K562 (cell line): Measurements from ENCODE around the gene DRD1. TPM values are rescaled to one million over a fixed set of nuclear protein-coding genes. Genes with fewer than 3 reads are reported as not detected.

Source experiments
- ATAC-seq: fragments of 200-7000 bp; cut with Tn5 transposase; 3 replicates; pipeline ENCODE4 v1.9.1; 2020; ENCODE audit warnings: moderate library complexity
- BruUV-seq: library from RNA; stranded (reverse); fragments of 400-500 nt; replicated peaks from 2 replicates; lab custom pipeline; 2021; lab: Mats Ljungman, UMichigan
- CTCF ChIA-PET: fragments of 300-600 bp; formaldehyde crosslinking; extraction: SDS; loops from one replicate; lab custom pipeline; 2021; ENCODE audit warnings: low intra/inter-chr PET ratio; lab: Yijun Ruan, JAX
- POLR2A ChIA-PET: fragments of 300-600, 350-650 bp; sonication (Branson Sonifier 250); formaldehyde crosslinking; extraction: SDS; loops from one replicate; lab custom pipeline; 2021; ENCODE audit warnings: antibody characterized with exemption, inconsistent platforms; lab: Yijun Ruan, JAX
- DNase-seq, 4 experiments: peaks; one replicate each; pipeline versions ENCODE4 v3.0.0 to v3.0.0-alpha.2; 2011 to 2018; ENCODE audit warnings: low spot score in 3 of 4, mixed read lengths in 3 of 4; ENCODE audit errors: extremely low read depth in 1 of 4
- FAIRE-seq: peaks from 2 replicates; lab custom pipeline; 2011; peaks lifted over from hg19 to GRCh38; lab: Jason Lieb, UNC
- H2AFZ ChIP-seq: 2 replicates; pipeline ENCODE4 v1.6.0; 2011; ENCODE audit warnings: low read depth, low read length, control low read depth, inconsistent platforms
- H3K27ac ChIP-seq: fragments of 200-600 bp; 3 replicates; pipeline ENCODE4 v1.8.0; 2011; ENCODE audit warnings: low read depth, mild to moderate bottlenecking, control low read depth, inconsistent platforms, low read length, moderate library complexity, mixed read lengths; ENCODE audit errors: extremely low read depth
- H3K27me3 ChIP-seq, 2 experiments: fragments of 300-600 bp in 1 of 2; 2 replicates in 1 of 2; 3 replicates in 1 of 2; pipeline versions ENCODE4 v1.6.0 to v1.8.0; 2011; ENCODE audit warnings: inconsistent platforms in 2 of 2, low read length in 2 of 2, mild to moderate bottlenecking in 1 of 2, mixed read lengths in 1 of 2, moderate library complexity in 1 of 2; ENCODE audit not compliant: control insufficient read depth in 2 of 2, insufficient read depth in 2 of 2
- H3K36me3 ChIP-seq: fragments of 300-600 bp; 3 replicates; pipeline ENCODE4 v1.8.0; 2011; ENCODE audit warnings: mild to moderate bottlenecking, low read length, inconsistent platforms; ENCODE audit not compliant: control insufficient read depth, insufficient read depth
- H3K4me1 ChIP-seq, 2 experiments: fragments of 200-600 bp in 1 of 2; replicated peaks in 1 of 2; 2 replicates in 1 of 2; 3 replicates in 1 of 2; pipeline versions ENCODE4 v1.5.1 to v1.8.0; 2011; ENCODE audit warnings: inconsistent platforms in 2 of 2, low read length in 2 of 2, mild to moderate bottlenecking in 1 of 2, mixed read lengths in 1 of 2, moderate library complexity in 1 of 2; ENCODE audit not compliant: control insufficient read depth in 2 of 2, insufficient read depth in 2 of 2
- H3K4me2 ChIP-seq: 2 replicates; pipeline ENCODE4 v1.6.1; 2011; ENCODE audit warnings: low read length, control low read depth, inconsistent platforms, mixed read lengths; ENCODE audit not compliant: insufficient read depth
- H3K4me3 ChIP-seq: fragments of 200-600 bp; sonication (generic), shearing (Covaris generic); 2 replicates; pipeline ENCODE4 v1.5.1; 2016; ENCODE audit warnings: control low read depth, inconsistent platforms
- H3K79me2 ChIP-seq: fragments of 200-600 bp; 3 replicates; pipeline ENCODE4 v1.8.0; 2011; ENCODE audit warnings: low read length, inconsistent platforms; ENCODE audit not compliant: control insufficient read depth, insufficient read depth
- H3K9ac ChIP-seq, 2 experiments: 2 replicates each; pipeline versions ENCODE4 v1.6.0 to v1.6.1; 2011; ENCODE audit warnings: low read depth in 2 of 2, low read length in 2 of 2, control low read depth in 1 of 2, inconsistent platforms in 1 of 2, mild to moderate bottlenecking in 1 of 2, mixed read lengths in 1 of 2; ENCODE audit not compliant: insufficient read depth in 1 of 2
- H3K9me1 ChIP-seq: one replicate; pipeline ENCODE4 v1.6.0; 2011; ENCODE audit warnings: inconsistent platforms, mild to moderate bottlenecking, low read length, moderate library complexity; ENCODE audit not compliant: control insufficient read depth, insufficient read depth
- H3K9me3 ChIP-seq: replicated peaks from 2 replicates; pipeline ENCODE4 v1.5.1; 2011; ENCODE audit warnings: low read depth, low read length, inconsistent platforms; ENCODE audit not compliant: control insufficient read depth, insufficient read depth
- H4K20me1 ChIP-seq: replicated peaks from 2 replicates; pipeline ENCODE4 v1.6.1; 2011; ENCODE audit warnings: low read length, inconsistent platforms, mixed read lengths; ENCODE audit not compliant: control insufficient read depth, insufficient read depth
- ARHGAP35 ChIP-seq: fragments of 450-650 bp; IDR thresholded peaks from 2 replicates; pipeline ENCODE4 v1.6.1; 2018; ENCODE audit not compliant: partially characterized antibody
- ATF7 ChIP-seq: fragments of 450-650 bp; IDR thresholded peaks from 2 replicates; pipeline ENCODE4 v1.7.1; 2014; ENCODE audit warnings: mild to moderate bottlenecking, moderate library complexity
- HEY1 ChIP-seq: fragments of 250-450 bp; sonication (Bioruptor Pico); IDR thresholded peaks from 2 replicates; pipeline ENCODE4 v1.5.0; 2020; ENCODE audit warnings: mild to moderate bottlenecking, moderate library complexity, borderline replicate concordance
- HNRNPUL1 ChIP-seq: fragments of 200-400 bp; formaldehyde crosslinking; IDR thresholded peaks from 2 replicates; pipeline ENCODE4 v1.6.1; 2017; ENCODE audit warnings: low read length
- SP1 ChIP-seq: sonication (generic); formaldehyde crosslinking; IDR thresholded peaks from 2 replicates; pipeline ENCODE4 v1.8.1; 2022; ENCODE audit warnings: mild to moderate bottlenecking, missing genetic modification reagents
- SRSF9 ChIP-seq: fragments of 200-400 bp; formaldehyde crosslinking; IDR thresholded peaks from 2 replicates; pipeline ENCODE4 v1.6.1; 2017; ENCODE audit warnings: low read depth, low read length, borderline replicate concordance
- ZNF24 ChIP-seq: fragments of 450-650 bp; IDR thresholded peaks from 2 replicates; pipeline ENCODE4 v1.6.1; 2016
- ZNF76 ChIP-seq: fragments of 250-450 bp; sonication (Bioruptor Pico); IDR thresholded peaks from 2 replicates; pipeline ENCODE4 v1.4.0; 2020; ENCODE audit warnings: mild to moderate bottlenecking, moderate library complexity, borderline replicate concordance
- whole genome bisulfite sequencing: fragments of 100-300 bp; shearing (Covaris generic); methylation state at CpG from one replicate; pipeline ENCODE4 v1.1.6; 2016; ENCODE audit warnings: low coverage, mixed read lengths; ENCODE audit not compliant: insufficient coverage; ENCODE audit errors: missing lambda C conversion rate; 5-methylcytosine and 5-hydroxymethylcytosine counted together
- in situ Hi-C: fragments of 300-500 bp; cut with MboI; formaldehyde crosslinking; loops from 4 replicates; pipeline ENCODE4 v1.15.0; 2018; ENCODE audit warnings: inconsistent platforms, mixed read lengths
- intact Hi-C: fragments of 100-400 bp; cut with micrococcal nuclease; formaldehyde crosslinking; loops from 2 replicates; pipeline ENCODE4 v1.14.2; 2022
- polyA plus RNA-seq, 8 experiments: library from polyadenylated mRNA; depleted of rRNA in 4 of 8; stranded (reverse) in 5 of 8; unstranded in 3 of 8; fragments of >200 nt; fragmentation: Nextera tagmentation in 2 of 8; fragmentation: Illumina TruSeq in 1 of 8; extraction: Ambion mirVana in 2 of 8; extraction: Trizol in 1 of 8; gene quantifications; 2 replicates each; pipeline versions ENCODE4 v1.2.1 to v1.2.3, GENCODE V29; 2011 to 2014; ENCODE audit warnings: inconsistent platforms in 1 of 8, missing spikeins in 1 of 8
- total RNA-seq, 7 experiments: library from RNA; depleted of rRNA in 6 of 7; stranded (reverse); fragments of >200 nt in 6 of 7; fragmentation: Illumina TruSeq in 2 of 7; extraction: Trizol in 2 of 7; gene quantifications; 2 replicates each; pipeline versions ENCODE4 v1.2.1 to v1.2.3, GENCODE V29; 2011 to 2021; ENCODE audit warnings: low replicate concordance in 1 of 7
- TF ChIP-seq, protein P1 (sequence below): fragments of 450-650 bp; formaldehyde crosslinking; IDR thresholded peaks from 2 replicates; pipeline ENCODE4 v1.4.0; 2022; ENCODE audit warnings: missing genetic modification characterization
- TF ChIP-seq, protein P2 (sequence below): fragments of 200-400 bp; formaldehyde crosslinking; IDR thresholded peaks from 2 replicates; pipeline ENCODE4 v1.6.1; 2017; ENCODE audit warnings: mild to moderate bottlenecking, low read depth, low read length, moderate library complexity

The DRD1 gene
- total and polyA plus RNA-seq, 9 of the 15 experiments (the other 6 are each of a cell fraction or from before 2014, with no cell fraction given) = not detected

GRCh38 chr5:175466700-175467318 is 22.8 kb upstream of the DRD1 start:
- ChIA-PET POLR2A (interaction anchor here (0.9 kb wide), 1 partner anchor 11 kb away, joined by 3 read pairs; no protein-coding TSS in a partner anchor), CTCF (no interaction called here)
- Histone ChIP-seq H3K9me1 (no peaks in the 10 kb centered on the region), H3K79me2 (no peaks in the 10 kb centered on the region), H3K9me3 (no peaks in the 10 kb centered on the region), H3K27me3 (peaks cover 11 to 44% of the 10 kb centered on the region in 2 experiments; a peak in 4 of 5 replicates), H2AFZ (no peak overlapping the region), H3K4me2 (no peak overlapping the region), H3K4me1 (no peaks in the 10 kb centered on the region), H3K36me3 (no peaks in the 10 kb centered on the region), H3K9ac (no peak overlapping the region), H3K27ac (no peak overlapping the region), H3K4me3 (no peak overlapping the region), H4K20me1 (no peaks in the 10 kb centered on the region)
- no TSS peak for BruUV-seq
- no peak for DNase-seq
- FAIRE-seq = no peak
- WGBS = 0% methylated on average over 5 of the region's 5 CpGs
- no peak for ATAC-seq
- intact Hi-C loops = no loop called here
- TF ChIP-seq, protein P1, sequence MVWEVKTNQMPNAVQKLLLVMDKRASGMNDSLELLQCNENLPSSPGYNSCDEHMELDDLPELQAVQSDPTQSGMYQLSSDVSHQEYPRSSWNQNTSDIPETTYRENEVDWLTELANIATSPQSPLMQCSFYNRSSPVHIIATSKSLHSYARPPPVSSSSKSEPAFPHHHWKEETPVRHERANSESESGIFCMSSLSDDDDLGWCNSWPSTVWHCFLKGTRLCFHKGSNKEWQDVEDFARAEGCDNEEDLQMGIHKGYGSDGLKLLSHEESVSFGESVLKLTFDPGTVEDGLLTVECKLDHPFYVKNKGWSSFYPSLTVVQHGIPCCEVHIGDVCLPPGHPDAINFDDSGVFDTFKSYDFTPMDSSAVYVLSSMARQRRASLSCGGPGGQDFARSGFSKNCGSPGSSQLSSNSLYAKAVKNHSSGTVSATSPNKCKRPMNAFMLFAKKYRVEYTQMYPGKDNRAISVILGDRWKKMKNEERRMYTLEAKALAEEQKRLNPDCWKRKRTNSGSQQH = no peak
- TF ChIP-seq HEY1 (CRISPR knock-in tag) = no peak
- no peak for TF ChIP-seq HNRNPUL1
- TF ChIP-seq ZNF76 (CRISPR knock-in tag) = no peak
- TF ChIP-seq ATF7 = no peak
- no peak for TF ChIP-seq ZNF24
- no peak for TF ChIP-seq SRSF9
- TF ChIP-seq ARHGAP35 = no peak
- TF ChIP-seq, protein P2, sequence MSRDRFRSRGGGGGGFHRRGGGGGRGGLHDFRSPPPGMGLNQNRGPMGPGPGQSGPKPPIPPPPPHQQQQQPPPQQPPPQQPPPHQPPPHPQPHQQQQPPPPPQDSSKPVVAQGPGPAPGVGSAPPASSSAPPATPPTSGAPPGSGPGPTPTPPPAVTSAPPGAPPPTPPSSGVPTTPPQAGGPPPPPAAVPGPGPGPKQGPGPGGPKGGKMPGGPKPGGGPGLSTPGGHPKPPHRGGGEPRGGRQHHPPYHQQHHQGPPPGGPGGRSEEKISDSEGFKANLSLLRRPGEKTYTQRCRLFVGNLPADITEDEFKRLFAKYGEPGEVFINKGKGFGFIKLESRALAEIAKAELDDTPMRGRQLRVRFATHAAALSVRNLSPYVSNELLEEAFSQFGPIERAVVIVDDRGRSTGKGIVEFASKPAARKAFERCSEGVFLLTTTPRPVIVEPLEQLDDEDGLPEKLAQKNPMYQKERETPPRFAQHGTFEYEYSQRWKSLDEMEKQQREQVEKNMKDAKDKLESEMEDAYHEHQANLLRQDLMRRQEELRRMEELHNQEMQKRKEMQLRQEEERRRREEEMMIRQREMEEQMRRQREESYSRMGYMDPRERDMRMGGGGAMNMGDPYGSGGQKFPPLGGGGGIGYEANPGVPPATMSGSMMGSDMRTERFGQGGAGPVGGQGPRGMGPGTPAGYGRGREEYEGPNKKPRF = no peak
- no peak for TF ChIP-seq SP1 (CRISPR knock-in tag)
- TF ChIP-seq, all 486 proteins: peak for 0
- in situ Hi-C loops = no loop called here
